H1 (cell line): ENCODE data around the gene HDAC7. TPM values are rescaled to one million over a fixed set of nuclear protein-coding genes. Genes with fewer than 3 reads are reported as not detected.

Experiments used
- CTCF ChIA-PET: fragments of 300-600 bp; sonication (Branson Sonifier 250); formaldehyde crosslinking; loops from one replicate; lab custom pipeline; 2021; ENCODE audit not compliant: partially characterized antibody; lab: Charles Lee
- POLR2A ChIA-PET: fragments of 300-600 bp; sonication (Branson Sonifier 250); formaldehyde crosslinking; loops from one replicate; lab custom pipeline; 2021; ENCODE audit warnings: inconsistent platforms; ENCODE audit not compliant: partially characterized antibody; lab: Charles Lee
- DNase-seq, 2 experiments: peaks; one replicate each; pipeline versions ENCODE4 v3.0.0 to v3.0.0-alpha.2; 2010 to 2022; ENCODE audit warnings: low spot score in 2 of 2, low read depth in 1 of 2, mixed read lengths in 1 of 2
- FAIRE-seq: peaks from 2 replicates; lab custom pipeline; 2011; peaks lifted over from hg19 to GRCh38; lab: Jason Lieb, UNC
- H2AFZ ChIP-seq: 2 replicates; pipeline ENCODE4 v1.8.1; 2012; ENCODE audit warnings: low read length, inconsistent platforms
- H2AK5ac ChIP-seq: 2 replicates; pipeline ENCODE4 v1.6.1; 2013; ENCODE audit warnings: low read depth, low read length
- H2BK120ac ChIP-seq: replicated peaks from 2 replicates; pipeline ENCODE3; 2013; ENCODE audit warnings: low read depth, low read length, inconsistent platforms
- H2BK12ac ChIP-seq: 2 replicates; pipeline ENCODE4 v1.6.1; 2013; ENCODE audit warnings: low read depth, low read length
- H2BK15ac ChIP-seq: 2 replicates; pipeline ENCODE4 v1.6.1; 2013; ENCODE audit warnings: low read length
- H2BK20ac ChIP-seq: 2 replicates; pipeline ENCODE4 v1.6.1; 2013; ENCODE audit warnings: low read length
- H2BK5ac ChIP-seq: 2 replicates; pipeline ENCODE4 v1.6.1; 2013; ENCODE audit warnings: low read depth, low read length
- H3K14ac ChIP-seq: 2 replicates; pipeline ENCODE4 v1.6.1; 2013; ENCODE audit warnings: inconsistent platforms; ENCODE audit not compliant: insufficient read length
- H3K18ac ChIP-seq: 2 replicates; pipeline ENCODE4 v1.6.1; 2013; ENCODE audit warnings: low read length; ENCODE audit errors: extremely low read depth
- H3K23ac ChIP-seq: 2 replicates; pipeline ENCODE4 v1.6.1; 2013; ENCODE audit warnings: inconsistent platforms; ENCODE audit not compliant: insufficient read length
- H3K23me2 ChIP-seq: 2 replicates; pipeline ENCODE4 v1.6.1; 2013; ENCODE audit warnings: low read depth, low read length
- H3K27ac ChIP-seq: 2 replicates; pipeline ENCODE4 v1.6.1; 2011; ENCODE audit warnings: low read depth, low read length, inconsistent platforms
- H3K27me3 ChIP-seq, 4 experiments: replicated peaks in 1 of 4; 1 replicate in 1 of 4; 2 replicates in 3 of 4; pipeline versions ENCODE4 v1.6.1 to v1.8.1; 2011 to 2013; ENCODE audit warnings: low read length in 3 of 4, mild to moderate bottlenecking in 3 of 4, inconsistent platforms in 2 of 4, mixed read lengths in 2 of 4, moderate library complexity in 1 of 4; ENCODE audit not compliant: control insufficient read depth in 3 of 4, insufficient read depth in 3 of 4; ENCODE audit errors: extremely low read depth in 1 of 4
- H3K36me3 ChIP-seq, 4 experiments: 2 replicates each; pipeline versions ENCODE4 v1.6.1 to v1.8.1; 2011 to 2013; ENCODE audit warnings: mild to moderate bottlenecking in 4 of 4, low read length in 3 of 4, moderate library complexity in 2 of 4, control low read depth in 1 of 4, inconsistent platforms in 1 of 4; ENCODE audit not compliant: insufficient read depth in 4 of 4, control insufficient read depth in 2 of 4
- H3K4ac ChIP-seq: replicated peaks from 2 replicates; pipeline ENCODE3; 2013; ENCODE audit warnings: low read length, low read depth, mixed read lengths, inconsistent platforms; ENCODE audit not compliant: insufficient read length
- H3K4me1 ChIP-seq, 4 experiments: replicated peaks in 1 of 4; 1 replicate in 1 of 4; 2 replicates in 3 of 4; pipeline versions ENCODE4 v1.6.1 to v1.8.1; 2011 to 2013; ENCODE audit warnings: low read length in 3 of 4, inconsistent platforms in 2 of 4, mixed read lengths in 1 of 4; ENCODE audit not compliant: insufficient read depth in 4 of 4, control insufficient read depth in 3 of 4
- H3K4me2 ChIP-seq, 2 experiments: 2 replicates each; pipeline versions ENCODE4 v1.6.1 to v1.8.1; 2011 to 2013; ENCODE audit warnings: low read depth in 2 of 2, low read length in 2 of 2, control low read depth in 1 of 2, inconsistent platforms in 1 of 2, mild to moderate bottlenecking in 1 of 2; ENCODE audit not compliant: insufficient read depth in 1 of 2
- H3K4me3 ChIP-seq, 4 experiments: fragments of 200-600, 300-600 bp in 1 of 4; sonication (generic), shearing (Covaris generic), sonication (Bioruptor Twin) in 1 of 4; 2 replicates each; pipeline versions ENCODE4 v1.5.1 to v1.8.1; 2011 to 2016; ENCODE audit warnings: low read length in 4 of 4, low read depth in 3 of 4, control low read depth in 2 of 4, inconsistent platforms in 2 of 4, mild to moderate bottlenecking in 2 of 4, mixed read lengths in 1 of 4, moderate library complexity in 1 of 4; ENCODE audit not compliant: insufficient read depth in 2 of 4; ENCODE audit errors: extremely low read depth in 1 of 4
- H3K56ac ChIP-seq: replicated peaks from 2 replicates; pipeline ENCODE3; 2013; ENCODE audit warnings: low read depth, mild to moderate bottlenecking, mixed read lengths, low read length, inconsistent platforms; ENCODE audit not compliant: insufficient read length
- H3K79me1 ChIP-seq: 2 replicates; pipeline ENCODE4 v1.6.1; 2013; ENCODE audit warnings: low read depth, low read length, control low read depth
- H3K79me2 ChIP-seq, 2 experiments: 2 replicates each; pipeline versions ENCODE4 v1.6.1 to v1.8.1; 2012 to 2013; ENCODE audit warnings: low read length in 2 of 2, mild to moderate bottlenecking in 2 of 2, inconsistent platforms in 1 of 2; ENCODE audit not compliant: insufficient read depth in 2 of 2, control insufficient read depth in 1 of 2
- H3K9ac ChIP-seq, 4 experiments: replicated peaks in 1 of 4; 1 replicate in 1 of 4; 2 replicates in 3 of 4; pipeline versions ENCODE4 v1.6.1 to v1.8.1; 2011 to 2013; ENCODE audit warnings: low read depth in 3 of 4, low read length in 3 of 4, control low read depth in 2 of 4, mild to moderate bottlenecking in 2 of 4, moderate library complexity in 2 of 4, inconsistent platforms in 1 of 4; ENCODE audit errors: extremely low read depth in 1 of 4
- H3K9me3 ChIP-seq, 2 experiments: 2 replicates each; pipeline versions ENCODE4 v1.6.1 to v1.8.1; 2012 to 2013; ENCODE audit warnings: mild to moderate bottlenecking in 2 of 2, moderate library complexity in 2 of 2, control low read depth in 1 of 2, inconsistent platforms in 1 of 2, low read depth in 1 of 2, low read length in 1 of 2, mixed read lengths in 1 of 2; ENCODE audit not compliant: insufficient read depth in 2 of 2
- H4K20me1 ChIP-seq, 2 experiments: replicated peaks in 1 of 2; 2 replicates each; pipeline versions ENCODE3 to v1.8.1; 2011 to 2013; ENCODE audit warnings: inconsistent platforms in 2 of 2, low read length in 2 of 2, mild to moderate bottlenecking in 1 of 2; ENCODE audit not compliant: insufficient read depth in 2 of 2, control insufficient read depth in 1 of 2
- H4K5ac ChIP-seq: 2 replicates; pipeline ENCODE4 v1.6.1; 2013; ENCODE audit warnings: low read length, low read depth, mixed read lengths, inconsistent platforms; ENCODE audit not compliant: insufficient read length
- H4K8ac ChIP-seq: 2 replicates; pipeline ENCODE4 v1.8.0; 2013; ENCODE audit warnings: mild to moderate bottlenecking, moderate library complexity, low read length, inconsistent platforms; ENCODE audit not compliant: insufficient read depth; ENCODE audit errors: extremely low read depth
- H4K91ac ChIP-seq: replicated peaks from 2 replicates; pipeline ENCODE3; 2013; ENCODE audit warnings: low read length, mixed read lengths, inconsistent platforms; ENCODE audit not compliant: insufficient read length
- SP1 ChIP-seq: IDR thresholded peaks from 2 replicates; pipeline ENCODE4 v1.6.1; 2011; ENCODE audit warnings: low read depth, low read length
- WGBS, 2 experiments: shearing (Covaris generic) in 1 of 2; methylation state at CpG; one replicate each; pipeline versions ENCODE4 v1.1.6 to v1.1.7; 2013 to 2015; ENCODE audit warnings: low lambda C conversion rate in 2 of 2, mixed read lengths in 2 of 2, inconsistent platforms in 1 of 2, low coverage in 1 of 2, missing lambda C conversion rate in 1 of 2; ENCODE audit not compliant: insufficient replicate concordance in 2 of 2, insufficient coverage in 1 of 2, insufficient read length in 1 of 2; ENCODE audit errors: extremely low coverage in 1 of 2, missing lambda C conversion rate in 1 of 2; 5-methylcytosine and 5-hydroxymethylcytosine counted together
- polyA plus RNA-seq, 7 experiments: library from polyadenylated mRNA; depleted of rRNA in 3 of 7; stranded (reverse) in 5 of 7; unstranded in 2 of 7; fragments of >200 nt in 5 of 7; fragments of 200-250 nt in 2 of 7; gene quantifications; 1 replicate in 5 of 7; 2 replicates in 1 of 7; 4 replicates in 1 of 7; pipeline versions ENCODE4 v1.2.1 to v1.2.3, GENCODE V29; 2011 to 2013; ENCODE audit warnings: missing spikeins in 2 of 7, mixed read lengths in 2 of 7
- total RNA-seq: library from RNA; stranded (reverse); fragmentation: NEBNext Ultra II Directional; extraction: Animal tissue kit (Norgen Biotek cat#: 25700); gene quantifications from 2 replicates; pipeline ENCODE4 v1.2.1, GENCODE V29; 2021

The HDAC7 gene
- total and polyA plus RNA-seq, 2 of the 8 experiments (the other 6 are each of a cell fraction or from before 2014, with no cell fraction given), result 25.5 to 84.9 TPM

DNA sequence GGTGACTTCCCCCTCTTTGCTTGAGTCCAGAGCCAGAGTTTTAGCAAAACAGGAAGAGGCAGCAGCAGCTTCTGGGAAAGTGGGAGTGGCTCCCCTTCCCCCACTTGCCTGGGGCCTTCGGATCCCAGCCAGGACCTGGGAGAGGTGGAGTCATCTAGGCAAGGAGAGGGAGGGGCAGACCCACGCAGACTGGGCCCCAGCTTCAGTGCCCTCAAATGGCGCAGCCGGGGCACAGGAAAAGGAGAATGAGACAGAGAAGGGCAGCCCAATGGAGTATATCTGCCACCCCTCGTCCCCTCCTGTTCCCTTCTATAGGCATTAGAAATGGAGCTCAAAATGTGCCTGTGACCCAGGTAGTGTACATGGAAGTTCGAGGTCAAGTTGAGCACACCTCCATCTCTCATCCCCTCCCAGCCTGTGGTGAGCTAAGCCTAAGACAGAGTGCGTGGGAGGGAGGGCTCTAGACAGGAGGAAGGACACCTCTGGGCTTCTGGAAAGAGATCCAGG, 9.3 kb upstream of the HDAC7 start:
- Histone ChIP-seq H4K20me1 (no peaks in the 10 kb centered on the region), H4K5ac (peak overlapping the region; percentile 34), H4K91ac (peak overlapping the region; percentile 7), H3K23me2 (no peaks in the 10 kb centered on the region), H4K8ac (no peak overlapping the region; the same call in 1 of the 2 replicates), H3K23ac (no peak overlapping the region), H3K4me2 (peak overlapping the region in 1 of 2 experiments; percentile 31; a peak in 2 of 4 replicates), H3K56ac (no peak overlapping the region), H3K79me1 (no peaks in the 10 kb centered on the region), H3K36me3 (no peaks in the 10 kb centered on the region), H3K79me2 (no peaks in the 10 kb centered on the region), H2BK12ac (peak overlapping the region; percentile 13; the same call in 1 of the 2 replicates), H3K4me3 (no peak overlapping the region), H3K27ac (no peak overlapping the region), H3K9ac (no peak overlapping the region), H3K4me1 (peaks cover 5 to 14% (median 9%) of the 10 kb centered on the region in 4 experiments), H2BK120ac (no peak overlapping the region), H3K4ac (peak overlapping the region; percentile 1), H2BK15ac (peak overlapping the region; percentile 11; the same call in 1 of the 2 replicates), H2AK5ac (peak overlapping the region; percentile 32; the same call in 1 of the 2 replicates), H3K27me3 (no peaks in the 10 kb centered on the region), H2BK20ac (peak overlapping the region; percentile 80; the same call in 1 of the 2 replicates), H3K9me3 (no peaks in the 10 kb centered on the region), H2AFZ (peak overlapping the region; percentile 89), H3K18ac (0 out of 2 replicates have a peak overlapping the region, but pooled peaks have one; percentile 1), H2BK5ac (peak overlapping the region; percentile 8; the same call in 1 of the 2 replicates), H3K14ac (no peak overlapping the region)
- ChIA-PET POLR2A (interaction anchor here (1.0 to 28.4 kb wide), 4 partner anchors 8 to 47 kb away, joined by 3 to 480 read pairs (median 10); partner anchors contain the start of gene HDAC7), CTCF (interaction anchor here (1.1 to 30.5 kb wide), 10 partner anchors 10 to 134 kb away, joined by 3 to 2001 read pairs (median 4); partner anchors contain the start of genes HDAC7, RAPGEF3, SLC48A1 and TMEM106C)
- DNase-seq (no peak), FAIRE-seq (no peak)
- WGBS, 2 experiments, result 73% methylated on average over 7 of the region's 7 CpGs; no CpG with 5 or more reads in 1 of the 2 experiments
- peak; percentile 59; the same call in 1 of the 2 replicates for TF ChIP-seq SP1
